Epidermal melanocyte (primary cell): ENCODE data around the gene NOXA1.

Source experiments
- DNase-seq: peaks from one replicate; pipeline ENCODE4 v3.0.0; 2011; ENCODE audit warnings: low spot score; ENCODE audit not compliant: insufficient read length

The NOXA1 gene

DNA sequence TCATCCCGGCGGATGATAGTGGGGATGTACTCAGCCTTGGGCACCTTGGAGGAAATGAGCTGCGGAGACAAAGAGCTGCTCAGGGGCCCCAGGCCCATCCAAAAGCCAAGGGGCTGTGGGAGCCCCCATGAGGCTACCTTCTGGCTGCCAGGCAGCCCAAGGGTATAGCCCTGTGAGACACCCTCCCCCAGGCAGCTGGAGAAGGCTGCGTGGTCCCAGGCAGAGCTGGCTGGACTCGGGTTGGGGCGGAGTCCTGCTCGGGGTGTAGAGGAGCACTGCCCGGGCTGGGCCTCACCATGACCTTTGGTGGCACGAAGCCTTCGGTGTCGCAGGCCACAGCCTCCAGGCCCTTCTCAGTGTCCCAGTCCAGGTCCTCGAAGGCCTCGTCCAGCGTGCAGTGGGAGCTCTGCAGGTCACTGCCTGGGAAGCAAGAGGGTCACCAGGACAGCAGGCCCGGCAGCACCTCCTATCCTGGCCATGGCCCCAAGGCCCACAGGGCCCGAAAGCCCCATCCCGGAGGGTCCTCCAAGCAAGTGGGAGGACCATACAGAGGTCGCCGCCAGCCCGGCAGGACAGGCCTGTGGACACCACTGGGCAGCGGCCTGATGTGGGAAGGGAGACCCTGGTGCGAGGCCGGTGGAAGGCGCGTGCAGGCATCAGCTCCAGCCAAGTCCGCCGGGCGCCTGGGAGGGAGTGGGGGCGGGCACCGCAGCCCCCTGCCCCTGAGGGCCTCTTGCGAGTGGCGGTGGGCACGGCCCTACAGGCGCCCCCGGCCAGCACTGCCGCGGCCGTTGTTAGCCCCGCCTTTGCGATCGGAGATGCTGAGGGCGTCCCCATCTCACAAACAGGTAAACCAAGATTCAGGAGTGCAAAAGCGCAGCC, 29.8 kb downstream of the NOXA1 start:
- no peak for DNase-seq

DNA sequence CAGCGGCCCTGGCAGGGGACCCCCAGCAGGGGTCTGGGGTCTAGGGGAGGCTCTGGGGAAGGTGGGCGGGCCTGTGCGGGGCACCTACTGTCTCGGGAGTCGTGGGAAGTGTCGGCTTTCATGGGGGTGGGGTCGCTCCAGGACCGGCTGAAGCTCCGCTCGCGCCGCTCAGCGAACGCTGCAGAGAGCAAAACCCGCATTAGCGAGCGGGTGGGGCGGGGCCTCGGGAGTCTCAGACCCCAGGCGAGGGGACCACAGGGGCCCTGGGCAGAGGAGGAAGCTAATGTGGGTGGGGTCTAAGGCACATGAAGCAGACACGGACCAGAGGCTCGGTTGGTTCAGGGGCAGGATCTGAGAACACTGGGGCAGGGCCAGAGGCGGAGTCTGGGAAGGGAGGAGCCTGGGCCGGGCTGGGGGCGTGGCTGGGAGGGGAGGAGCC, 30.5 kb downstream of the NOXA1 start:
- peak; percentile 86 for DNase-seq

DNA sequence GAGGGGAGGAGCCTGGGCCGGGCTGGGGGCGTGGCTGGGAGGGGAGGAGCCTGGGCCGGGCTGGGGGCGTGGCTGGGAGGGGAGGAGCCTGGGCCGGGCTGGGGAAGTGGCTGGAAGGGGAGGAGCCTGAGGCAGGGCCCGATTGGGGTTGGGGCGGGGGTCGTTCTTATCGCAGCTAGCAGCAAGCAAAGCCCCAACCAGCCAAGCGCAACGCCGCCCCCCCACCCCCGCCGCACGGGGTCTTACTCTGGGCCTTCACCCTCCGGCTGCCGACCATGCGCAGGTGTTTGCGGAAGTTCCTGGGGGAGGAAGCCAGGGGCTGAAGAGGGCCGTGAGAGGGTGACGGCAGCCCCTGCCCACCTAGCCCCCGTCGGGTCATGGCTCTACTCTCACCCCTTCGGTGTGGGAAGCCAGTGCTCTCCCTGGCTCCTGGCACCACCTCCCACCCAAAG, 31.0 kb downstream of the NOXA1 start:
- DNase-seq = no peak

DNA sequence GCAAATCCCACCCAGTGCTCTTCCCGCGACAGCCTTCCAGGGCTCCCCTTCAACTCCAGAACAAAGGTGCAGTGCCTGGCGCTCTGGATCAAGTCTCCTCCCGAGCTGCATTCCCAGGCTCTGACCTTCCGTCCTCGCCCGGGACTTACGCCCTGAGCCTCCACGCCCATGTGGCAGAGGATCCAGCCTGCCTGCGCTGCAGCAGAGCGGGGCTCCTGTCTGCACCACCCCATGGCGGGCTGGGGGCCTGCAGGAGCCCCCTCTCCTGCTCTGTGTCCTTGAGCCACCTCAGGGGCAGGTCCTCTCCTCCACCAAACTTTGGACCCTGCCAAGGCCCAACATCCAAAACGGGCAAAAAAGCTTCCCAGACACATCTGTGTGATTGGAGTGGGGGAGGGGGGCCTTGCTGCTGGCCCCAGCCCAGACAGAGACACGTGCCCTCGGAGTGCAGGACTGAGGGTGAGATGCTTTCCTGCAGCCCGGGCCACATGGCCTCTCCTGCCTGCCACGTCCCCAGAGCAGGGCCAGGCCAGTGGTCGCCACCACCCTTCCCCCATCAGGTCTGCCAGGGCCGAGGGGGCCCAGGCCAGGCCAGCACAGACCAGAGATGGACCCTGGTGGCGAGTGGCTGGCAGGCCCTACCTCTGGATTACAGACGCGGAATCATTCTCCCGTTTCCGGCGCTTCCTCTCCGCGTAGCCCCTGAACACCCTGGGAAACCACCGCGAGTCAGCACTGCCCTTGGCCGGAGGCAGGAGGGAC, 31.6 kb downstream of the NOXA1 start:
- no peak for DNase-seq

DNA sequence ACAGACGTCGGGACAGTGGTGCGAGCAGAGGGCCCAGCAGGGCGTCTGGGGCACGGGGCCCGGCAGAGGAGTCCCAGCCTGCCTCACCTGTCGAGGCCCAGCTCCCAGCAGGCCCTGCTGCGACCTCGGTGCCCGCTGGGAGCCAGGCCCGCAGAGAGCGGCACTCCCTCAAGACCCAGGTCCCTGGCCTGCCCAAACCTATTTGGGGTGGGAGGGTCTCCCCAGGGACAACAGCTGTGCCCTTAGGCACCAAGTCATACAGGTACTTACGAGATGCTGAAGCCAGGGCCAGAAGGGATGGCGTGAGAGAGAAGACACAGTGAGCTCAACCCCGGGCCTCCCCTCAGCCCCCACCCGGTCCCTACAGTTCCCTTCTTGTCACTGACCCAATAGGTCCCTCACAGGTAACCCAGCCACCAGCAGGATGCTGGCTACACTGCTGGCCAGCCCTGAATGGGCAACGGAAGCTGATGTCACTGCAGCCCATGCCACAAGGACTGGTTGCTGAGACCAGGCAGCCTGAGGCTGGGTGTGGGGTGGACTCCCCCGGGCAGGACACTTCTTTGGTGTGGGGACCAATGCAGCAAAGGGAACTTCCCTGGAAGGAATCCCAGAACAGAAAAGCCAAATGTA, 32.3 kb downstream of the NOXA1 start:
- DNase-seq = no peak

DNA sequence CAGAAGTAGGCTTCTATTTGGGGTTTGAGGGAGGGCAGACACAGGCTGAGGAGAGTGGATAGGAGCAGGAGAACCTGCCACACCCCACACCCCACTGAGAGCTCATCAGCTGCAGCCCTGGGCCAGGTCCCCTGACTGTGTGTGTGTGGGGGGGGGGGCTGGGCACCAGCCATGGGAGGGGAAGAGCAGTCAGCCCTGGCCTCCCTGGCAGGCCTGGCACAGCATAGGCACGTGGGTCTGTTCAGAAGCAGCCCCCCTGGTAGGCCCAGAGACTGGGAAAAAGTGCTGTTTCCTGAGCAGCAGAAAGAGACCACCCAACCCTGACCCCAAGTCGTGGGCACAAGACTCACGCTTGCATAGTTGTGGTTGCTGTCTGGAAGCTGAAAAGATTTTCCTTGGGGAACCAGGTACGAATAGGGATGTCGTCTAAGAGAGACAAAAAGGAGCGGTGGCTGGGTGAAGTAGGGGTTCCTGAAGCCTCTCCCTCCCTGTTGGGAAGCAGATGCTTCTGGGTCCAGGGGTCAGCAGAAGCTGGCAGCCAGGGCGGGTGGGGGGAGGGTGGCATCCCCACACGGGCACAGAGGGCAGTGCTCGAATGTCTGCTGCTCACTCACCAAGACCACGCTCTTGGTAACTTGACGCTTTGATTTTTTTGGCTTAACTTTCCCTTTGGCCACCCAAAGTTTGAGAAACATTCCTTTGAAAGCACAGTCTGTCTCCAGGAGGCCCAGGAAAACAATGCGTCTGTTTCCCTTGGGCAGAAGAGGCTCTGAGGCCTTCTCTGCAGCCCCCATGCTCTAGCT, 33.1 kb downstream of the NOXA1 start:
- DNase-seq = no peak

DNA sequence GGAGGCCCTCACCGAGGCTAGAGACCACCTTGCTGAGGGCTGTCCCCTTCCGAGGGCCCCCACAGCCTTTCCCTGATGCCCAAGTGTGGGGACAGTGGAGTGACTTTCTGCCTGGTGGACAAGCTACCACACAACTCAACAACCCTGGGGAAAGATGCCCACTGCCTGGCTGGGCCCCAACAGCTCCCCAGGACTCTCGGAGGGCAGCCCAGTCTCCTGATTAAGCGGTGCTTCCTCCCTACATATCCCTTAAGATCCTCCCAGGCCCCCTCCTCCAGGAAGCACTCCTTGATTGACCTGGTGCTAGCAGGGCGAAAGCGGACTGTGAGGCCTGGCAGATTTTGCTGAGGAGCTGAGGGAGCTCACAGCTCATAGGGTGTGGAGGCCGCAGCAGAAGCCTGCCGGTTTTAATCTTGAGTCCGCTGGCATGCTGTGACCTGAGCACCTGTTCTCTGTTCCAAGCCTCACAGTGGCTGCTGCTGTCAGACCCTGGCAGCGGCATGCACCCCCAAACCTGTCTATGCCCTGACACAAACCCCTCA, 33.7 kb downstream of the NOXA1 start:
- no peak for DNase-seq

DNA sequence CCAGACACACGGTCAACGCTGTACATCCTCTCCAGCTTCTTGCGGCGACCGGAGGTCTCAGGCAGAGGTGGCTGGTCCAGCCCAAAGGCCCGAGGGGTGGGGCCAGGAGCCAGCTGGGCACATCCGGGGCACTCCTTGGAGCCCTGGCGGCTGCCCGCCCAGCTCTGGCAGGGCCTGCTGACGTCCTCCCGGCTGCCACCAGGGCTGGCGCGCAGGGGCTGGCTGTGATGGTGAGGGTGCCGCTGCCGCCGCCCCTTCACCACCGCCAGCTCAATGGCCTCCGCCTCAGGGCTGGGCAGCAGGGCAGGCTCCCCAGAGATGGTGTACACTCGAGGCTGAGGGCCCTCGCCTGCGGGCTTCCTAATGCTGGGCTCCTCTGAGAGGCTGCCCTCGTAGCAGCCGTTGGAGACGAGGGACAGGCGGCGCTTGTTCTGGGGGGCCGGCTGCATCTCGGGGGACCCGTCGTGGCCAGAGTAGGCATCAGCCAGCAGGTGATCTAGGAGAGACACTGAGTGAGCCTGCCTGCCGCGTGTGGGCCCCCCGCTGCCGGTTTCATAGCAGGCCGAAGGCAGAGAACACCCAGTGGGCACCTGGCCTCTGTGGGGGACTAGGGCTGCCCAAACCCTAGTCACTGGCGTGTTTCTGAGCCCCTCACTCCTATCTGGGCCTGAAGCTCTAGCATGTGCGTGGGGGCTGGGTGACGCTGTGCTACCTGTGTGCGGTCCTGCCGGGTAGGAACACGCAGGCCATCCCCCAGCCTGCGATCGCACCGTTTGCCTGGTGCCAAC, 34.4 kb downstream of the NOXA1 start:
- DNase-seq = no peak

DNA sequence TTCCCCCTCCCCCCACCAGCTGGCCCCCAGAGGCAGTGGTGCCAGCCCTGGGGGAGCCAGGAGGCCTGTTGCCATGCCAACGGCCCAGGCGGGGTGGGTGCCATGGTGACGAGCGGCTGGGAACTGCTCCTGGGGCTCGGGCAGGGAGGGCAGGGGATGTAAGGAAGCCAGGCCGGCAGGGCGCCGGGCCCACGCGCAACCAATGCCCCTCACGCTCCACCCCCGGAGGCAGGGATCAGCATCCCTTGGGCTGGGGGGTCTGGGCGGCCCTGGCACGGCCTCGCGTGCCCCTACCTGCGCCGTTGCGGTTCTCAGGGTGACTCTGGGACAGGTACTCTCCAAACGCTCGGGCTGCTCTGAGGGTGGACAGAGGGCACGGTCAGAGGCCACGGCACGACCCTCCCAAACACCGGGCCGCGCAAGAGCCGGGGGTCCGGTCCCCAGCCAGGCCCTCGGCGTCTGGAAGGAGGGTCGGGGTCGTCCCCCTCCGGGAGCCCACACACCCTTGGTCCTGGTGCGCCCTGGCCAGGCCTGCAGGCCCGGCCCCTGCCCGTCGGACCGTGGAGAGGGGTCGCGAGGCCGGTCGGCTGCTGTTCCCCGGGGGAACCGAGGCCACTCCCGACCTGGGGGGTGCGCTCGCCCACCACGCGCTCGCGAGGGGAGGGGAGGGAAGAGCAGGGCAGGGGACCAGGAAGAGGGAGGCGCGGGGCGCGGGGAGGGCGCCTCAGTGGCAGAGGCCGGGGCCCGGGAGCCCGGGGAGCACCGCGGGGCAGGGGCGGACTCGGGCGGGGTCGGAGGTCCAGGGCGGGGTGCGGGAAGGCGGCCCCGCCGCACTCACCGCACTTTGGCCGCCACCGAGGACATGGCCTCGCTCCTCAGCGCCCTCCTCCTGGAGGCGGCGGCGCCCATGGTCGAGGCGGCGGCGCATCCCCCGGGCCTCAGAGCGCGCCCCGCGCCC, 35.3 kb downstream of the NOXA1 start:
- DNase-seq = no peak

DNA sequence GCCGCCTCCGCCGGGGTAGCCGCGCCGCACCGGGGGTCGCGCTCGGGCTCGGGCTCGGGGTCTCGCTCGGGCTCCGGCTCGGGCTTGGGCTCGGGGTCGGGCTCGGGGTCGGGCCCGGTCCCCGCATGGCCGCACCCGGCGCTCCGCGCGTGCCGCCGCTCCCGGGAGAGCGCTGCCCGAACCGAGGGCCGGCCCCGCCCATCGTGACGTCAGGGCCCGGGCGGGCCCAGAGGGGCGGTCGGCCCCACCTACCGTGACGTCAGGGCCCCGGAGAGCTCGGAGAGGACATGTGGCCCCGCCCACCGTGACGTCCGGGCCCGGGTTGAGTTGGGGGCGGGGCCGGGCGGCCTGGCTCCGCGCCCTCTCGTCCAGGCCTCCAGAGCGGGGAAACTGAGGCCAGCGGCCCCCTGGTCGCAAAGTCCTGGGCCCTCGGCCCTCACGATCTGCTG, 36.0 kb downstream of the NOXA1 start, which contains the start of gene NSMF:
Gene NSMF, minus strand, starts transcription at position 183 of the 449 bp plus-strand sequence. CDS start 232 bp downstream, outside the sequence.
- peak; percentile 100 for DNase-seq

DNA sequence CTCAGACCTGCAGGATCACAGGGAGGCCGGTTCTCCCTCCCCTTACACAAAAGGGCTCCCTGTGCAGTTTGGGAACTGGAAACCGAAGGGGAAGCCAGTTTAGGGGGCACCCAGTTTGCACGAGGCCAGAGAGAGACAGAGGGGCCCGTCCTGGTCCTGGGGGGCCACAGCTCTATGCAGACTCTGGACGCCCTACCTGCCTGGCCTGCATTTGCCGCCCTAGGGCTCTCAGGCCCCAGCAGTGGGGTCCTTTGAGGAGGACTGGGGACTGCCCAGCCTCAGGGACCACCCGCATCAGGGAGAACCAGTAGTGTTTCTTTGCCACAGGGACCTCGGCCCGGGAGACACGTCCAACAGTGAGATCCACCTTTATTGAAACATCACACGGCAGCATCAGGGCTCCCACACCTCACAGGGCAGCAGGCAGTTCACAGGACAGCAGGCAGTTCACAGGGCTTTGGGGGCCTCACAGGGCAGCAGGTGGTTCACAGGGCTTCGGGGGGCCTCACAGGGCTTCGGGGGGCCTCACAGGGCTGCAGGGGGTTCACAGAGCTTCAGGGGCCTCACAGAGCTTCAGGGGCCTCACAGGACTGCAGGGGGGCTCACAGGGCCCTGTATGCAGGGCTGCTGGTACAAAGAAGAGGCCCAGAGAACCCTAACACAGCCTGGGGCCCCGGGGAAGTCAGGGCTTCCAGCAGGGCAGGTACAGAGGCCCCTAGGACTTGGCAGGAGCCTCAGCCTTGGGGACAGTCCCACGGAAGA, 36.6 kb downstream of the NOXA1 start:
- DNase-seq = no peak

DNA sequence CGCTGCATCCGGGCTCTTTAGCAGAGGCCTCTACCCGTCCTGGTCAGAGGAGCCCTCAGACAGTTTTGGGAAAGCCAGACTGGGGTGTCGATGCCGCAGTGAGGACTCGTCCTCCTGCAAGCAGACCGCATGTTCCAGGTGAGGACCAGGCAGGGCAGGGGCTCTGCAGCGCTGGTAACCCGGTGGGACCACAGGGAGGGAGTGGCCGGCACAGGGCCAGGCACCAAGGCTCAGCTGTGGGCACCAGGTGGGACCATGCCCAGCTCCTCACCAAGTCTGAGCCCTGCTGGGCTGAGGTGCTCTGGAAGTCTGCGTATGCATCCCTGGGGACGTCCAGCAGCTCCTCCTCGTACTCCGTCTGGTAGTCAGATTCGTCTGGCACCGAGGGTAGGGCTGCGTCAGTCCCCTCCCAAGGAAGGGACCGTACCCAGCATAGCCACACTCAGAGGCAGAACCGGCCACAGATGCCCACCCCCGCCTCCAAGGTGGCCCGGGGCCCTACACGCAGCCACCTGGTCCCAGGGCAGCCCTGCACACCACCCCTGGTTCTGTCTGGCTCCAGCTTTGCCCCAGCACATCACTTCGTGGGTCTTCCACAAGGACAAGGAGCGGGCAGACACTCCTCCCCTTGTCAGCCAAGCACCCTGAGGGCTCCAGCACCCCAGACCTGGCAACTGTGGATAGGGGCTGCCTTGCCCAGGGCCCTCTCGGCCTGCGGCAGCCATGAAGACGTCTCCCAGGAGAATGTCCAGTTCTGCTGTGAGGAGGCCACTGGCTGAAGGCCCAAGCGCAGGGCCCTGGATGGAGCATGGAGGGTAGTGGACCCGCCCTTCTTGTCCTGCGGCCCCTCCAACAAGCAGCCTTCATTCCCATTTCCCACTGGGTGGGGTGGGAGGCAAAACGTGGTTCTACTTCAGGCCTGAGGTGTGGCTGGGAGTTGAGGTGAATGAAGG, 37.4 kb downstream of the NOXA1 start:
- DNase-seq = no peak

DNA sequence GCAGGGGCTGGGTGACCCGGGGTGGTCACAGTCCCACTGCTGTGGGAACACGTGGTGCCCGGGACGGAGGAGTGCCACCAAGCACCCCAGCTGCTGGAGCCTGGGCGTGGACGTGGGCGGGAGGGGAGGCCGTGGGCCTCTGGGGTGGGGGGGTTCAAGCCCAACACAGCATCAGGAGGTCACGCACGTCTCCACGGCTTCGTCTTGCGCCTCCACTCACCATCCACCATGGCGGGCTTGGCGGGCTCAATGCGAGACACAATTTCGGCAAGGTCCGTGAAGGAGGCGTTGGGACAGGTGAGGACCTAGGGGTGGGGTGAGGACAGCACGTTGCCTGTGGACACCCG, 38.1 kb downstream of the NOXA1 start:
- DNase-seq = no peak

DNA sequence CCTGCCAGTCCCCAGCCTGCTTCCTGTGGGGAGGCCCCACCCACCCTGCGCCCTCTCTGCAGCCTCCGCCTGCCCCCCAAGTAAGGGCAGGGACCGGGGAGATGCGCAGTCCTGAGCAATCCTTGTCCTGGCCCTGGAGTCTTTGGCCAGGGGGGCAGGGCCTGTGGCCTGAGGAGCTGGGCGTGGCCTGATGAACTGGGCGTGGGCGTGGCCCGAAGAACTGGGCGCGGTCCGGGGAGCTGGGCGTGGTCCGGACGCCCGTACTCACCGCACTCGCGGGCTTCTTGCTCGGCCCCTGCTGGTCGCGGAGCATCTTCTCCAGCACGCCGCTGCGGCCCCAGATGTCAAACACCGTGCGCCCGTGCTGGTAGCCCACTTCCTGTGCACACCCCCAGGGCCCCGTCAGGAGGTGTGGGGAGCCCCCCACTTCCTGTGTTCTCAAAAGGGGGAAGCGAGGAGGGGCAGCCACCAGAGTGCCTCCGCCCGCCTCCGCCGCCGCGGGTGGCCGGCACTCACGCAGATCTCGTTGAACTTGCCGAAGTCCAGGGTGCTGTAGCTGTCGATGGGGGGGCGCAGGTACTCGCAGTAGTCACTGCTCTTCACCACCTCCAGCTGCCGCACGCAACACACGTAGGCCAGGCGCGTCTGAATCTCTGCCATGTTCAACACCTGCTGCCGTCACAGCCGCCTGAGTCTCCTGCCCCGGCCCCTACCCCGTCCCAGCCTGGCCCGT, 38.6 kb downstream of the NOXA1 start:
- no peak for DNase-seq

DNA sequence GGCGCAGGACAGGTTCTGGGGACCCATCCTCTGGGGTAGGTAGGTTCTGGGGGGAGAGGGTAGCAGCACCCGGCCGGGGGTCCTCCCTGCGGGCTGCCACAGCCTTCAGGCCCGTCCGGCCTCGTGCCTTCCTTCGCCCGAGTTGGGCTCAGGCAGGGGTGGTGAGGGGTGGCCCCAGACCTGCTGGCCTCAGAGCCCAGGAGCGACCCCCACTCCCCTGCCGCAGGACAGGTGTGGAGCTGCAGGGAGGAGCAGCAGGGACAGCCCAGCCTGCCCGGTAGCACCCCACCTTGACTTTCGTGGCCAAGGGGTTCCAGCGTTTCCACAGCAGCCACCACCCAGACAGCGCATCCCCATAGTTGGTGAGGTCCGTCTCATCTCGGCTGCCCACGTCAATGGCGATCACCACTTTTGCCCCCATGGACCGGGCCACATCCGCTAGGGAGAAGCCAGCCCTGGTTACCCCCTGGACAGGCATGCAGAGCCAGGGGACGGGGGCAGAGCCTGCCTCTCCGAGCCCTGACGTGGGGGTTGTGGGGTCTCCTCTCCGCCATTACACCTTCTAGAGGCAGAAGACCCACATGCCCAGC, 39.3 kb downstream of the NOXA1 start:
- DNase-seq = no peak
